ENCODE results near the gene GOSR2. TPM values are rescaled to one million over a fixed set of nuclear protein-coding genes. Genes with fewer than 3 reads are reported as not detected.

Gene GOSR2
- total and polyA plus RNA-seq, 9 of the 15 experiments (the other 6 are each of a cell fraction or from before 2014, with no cell fraction given): 32.7 to 96.3 (median 48.9) TPM

GRCh38 chr17:46982577-46982976, 59.6 kb downstream of the GOSR2 start:
- H3K9ac ChIP-seq (ENCODE audit: insufficient read depth in 1 of 2, low read depth in 2 of 2, low read length in 2 of 2): no peak overlapping the region
- no peaks in the 10 kb centered on the region for H3K9me3 ChIP-seq (replicated peaks; ENCODE audit: control insufficient read depth, insufficient read depth, low read depth, low read length)
- no peak overlapping the region for H3K4me3 ChIP-seq
- DNase-seq (ENCODE audit: extremely low read depth in 1 of 4, low spot score in 3 of 4): no peak
- H3K36me3 ChIP-seq (ENCODE audit: control insufficient read depth, insufficient read depth, low read length): no peaks in the 10 kb centered on the region
- in situ Hi-C loops (cut with MboI): loop anchor here (25.0 kb wide), 1 partner anchor 630 kb away; no protein-coding TSS in a partner anchor
- no TSS peak for BruUV-seq (replicated peaks)
- no peak for FAIRE-seq
- ChIA-PET CTCF (ENCODE audit: low intra/inter-chr PET ratio) (no interaction called here), POLR2A (interaction anchor here (0.5 to 0.9 kb wide), 4 partner anchors 9 to 13 kb away, joined by 3 to 4 read pairs (median 3); no protein-coding TSS in a partner anchor)
- H3K79me2 ChIP-seq (ENCODE audit: control insufficient read depth, insufficient read depth, low read length): no peaks in the 10 kb centered on the region
- no peak overlapping the region for H3K4me2 ChIP-seq (ENCODE audit: insufficient read depth, low read length)
- peaks cover 0 to 19% of the 10 kb centered on the region in 2 experiments; a peak in 3 of 5 replicates for H3K4me1 ChIP-seq (replicated peaks in 1 of 2; ENCODE audit: control insufficient read depth in 2 of 2, insufficient read depth in 2 of 2, low read length in 2 of 2)
- no peaks in the 10 kb centered on the region for H3K9me1 ChIP-seq (ENCODE audit: control insufficient read depth, insufficient read depth, low read length)
- no peak overlapping the region for H3K27ac ChIP-seq (ENCODE audit: extremely low read depth, low read depth, low read length)
- peaks cover 4% of the 10 kb centered on the region for H4K20me1 ChIP-seq (replicated peaks; ENCODE audit: control insufficient read depth, insufficient read depth, low read length)
- H3K27me3 ChIP-seq (ENCODE audit: control insufficient read depth in 2 of 2, insufficient read depth in 2 of 2, low read length in 2 of 2): peaks cover 29 to 52% of the 10 kb centered on the region in 2 experiments
- no peak for ATAC-seq
- WGBS (ENCODE audit: insufficient coverage, low coverage, missing lambda C conversion rate): 0% methylated on average over 4 of the region's 6 CpGs
- H2AFZ ChIP-seq (ENCODE audit: low read depth, low read length): no peak overlapping the region
- intact Hi-C loops (cut with micrococcal nuclease): no loop called here
- TF ChIP-seq MCM2 (IDR thresholded peaks at IDR 0.05; ENCODE audit: low read depth): no peak
- TF ChIP-seq RFX5 (IDR thresholded peaks at IDR 0.05; ENCODE audit: low read depth, low read length): no peak
- no peak for TF ChIP-seq ZNF586 (CRISPR knock-in tag; conservative IDR thresholded peaks at IDR 0.05)
- TF ChIP-seq PHB (CRISPR knock-in tag; IDR thresholded peaks at IDR 0.05): no peak
- no peak for TF ChIP-seq HEY1 (CRISPR knock-in tag; IDR thresholded peaks at IDR 0.05; ENCODE audit: borderline replicate concordance)
- TF ChIP-seq TSHZ1 (CRISPR knock-in tag; IDR thresholded peaks at IDR 0.05): no peak
- TF ChIP-seq ZNF318 (IDR thresholded peaks at IDR 0.05; ENCODE audit: borderline replicate concordance in 1 of 2, low read depth in 1 of 2): no peak
- TF ChIP-seq WHSC1 (IDR thresholded peaks at IDR 0.05; ENCODE audit: low read length): no peak
- TF ChIP-seq ZC3H8 (IDR thresholded peaks at IDR 0.05): no peak
